GM10266 (cell line): Measurements from ENCODE around the gene ARSI.
A peak's percentile ranks its signal among the peaks of the same experiment; 100 is the strongest.

Source experiments
- DNase-seq: peaks from one replicate; pipeline ENCODE4 v3.0.0; 2012; ENCODE audit errors: extremely low spot score
- TF ChIP-seq, protein P1 (sequence below): IDR thresholded peaks from 2 replicates; pipeline ENCODE4 v1.5.1; 2012; ENCODE audit warnings: mild to moderate bottlenecking, low read depth; ENCODE audit not compliant: control insufficient read depth, insufficient read depth; ENCODE audit errors: missing control alignments

ARSI gene

DNA sequence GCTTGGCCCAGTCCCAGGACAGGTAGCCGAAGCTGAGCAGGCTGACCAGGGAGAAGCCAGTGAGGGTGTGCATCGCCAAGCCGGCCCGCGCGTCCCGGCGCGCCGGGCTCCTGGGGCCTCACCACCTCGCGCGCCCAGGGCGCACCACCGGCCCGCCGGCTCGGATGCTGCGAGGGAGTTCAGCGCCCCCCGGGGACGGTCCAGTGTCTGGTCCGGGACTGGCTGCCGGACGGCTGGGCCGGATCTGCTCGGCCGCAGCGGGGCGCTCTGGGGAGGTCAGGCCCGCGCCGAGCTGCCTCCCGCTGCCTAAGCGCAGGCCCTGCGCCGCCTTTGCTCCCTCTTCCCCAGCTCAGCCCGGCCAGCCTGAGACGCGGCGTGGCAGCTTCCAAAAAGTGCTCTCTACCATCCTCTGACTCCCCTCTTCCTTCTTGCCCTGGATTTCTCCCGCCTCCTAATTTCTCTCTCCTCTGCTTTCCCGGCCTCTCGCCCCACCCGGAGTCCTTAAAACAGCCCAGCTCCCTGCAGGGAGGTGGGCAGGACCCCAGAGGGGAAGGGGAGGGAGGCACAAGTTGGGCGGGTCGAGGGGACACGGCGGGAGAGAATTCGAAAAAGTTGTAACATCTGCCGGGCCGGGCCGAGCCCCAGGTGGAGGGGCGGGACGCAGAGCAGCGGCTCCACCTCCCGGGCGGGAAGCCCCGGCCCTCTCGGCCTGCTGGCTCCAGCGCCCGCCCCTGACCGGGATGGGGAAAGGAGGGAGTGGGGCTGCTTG lies at the start of gene ARSI:
TSS of gene ARSI (minus strand) at position 605 of the 769 bp plus-strand sequence. CDS start at position 73, 532 bp downstream.
- TF ChIP-seq, protein P1, sequence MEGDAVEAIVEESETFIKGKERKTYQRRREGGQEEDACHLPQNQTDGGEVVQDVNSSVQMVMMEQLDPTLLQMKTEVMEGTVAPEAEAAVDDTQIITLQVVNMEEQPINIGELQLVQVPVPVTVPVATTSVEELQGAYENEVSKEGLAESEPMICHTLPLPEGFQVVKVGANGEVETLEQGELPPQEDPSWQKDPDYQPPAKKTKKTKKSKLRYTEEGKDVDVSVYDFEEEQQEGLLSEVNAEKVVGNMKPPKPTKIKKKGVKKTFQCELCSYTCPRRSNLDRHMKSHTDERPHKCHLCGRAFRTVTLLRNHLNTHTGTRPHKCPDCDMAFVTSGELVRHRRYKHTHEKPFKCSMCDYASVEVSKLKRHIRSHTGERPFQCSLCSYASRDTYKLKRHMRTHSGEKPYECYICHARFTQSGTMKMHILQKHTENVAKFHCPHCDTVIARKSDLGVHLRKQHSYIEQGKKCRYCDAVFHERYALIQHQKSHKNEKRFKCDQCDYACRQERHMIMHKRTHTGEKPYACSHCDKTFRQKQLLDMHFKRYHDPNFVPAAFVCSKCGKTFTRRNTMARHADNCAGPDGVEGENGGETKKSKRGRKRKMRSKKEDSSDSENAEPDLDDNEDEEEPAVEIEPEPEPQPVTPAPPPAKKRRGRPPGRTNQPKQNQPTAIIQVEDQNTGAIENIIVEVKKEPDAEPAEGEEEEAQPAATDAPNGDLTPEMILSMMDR, result no peak
- no peak for DNase-seq

DNA sequence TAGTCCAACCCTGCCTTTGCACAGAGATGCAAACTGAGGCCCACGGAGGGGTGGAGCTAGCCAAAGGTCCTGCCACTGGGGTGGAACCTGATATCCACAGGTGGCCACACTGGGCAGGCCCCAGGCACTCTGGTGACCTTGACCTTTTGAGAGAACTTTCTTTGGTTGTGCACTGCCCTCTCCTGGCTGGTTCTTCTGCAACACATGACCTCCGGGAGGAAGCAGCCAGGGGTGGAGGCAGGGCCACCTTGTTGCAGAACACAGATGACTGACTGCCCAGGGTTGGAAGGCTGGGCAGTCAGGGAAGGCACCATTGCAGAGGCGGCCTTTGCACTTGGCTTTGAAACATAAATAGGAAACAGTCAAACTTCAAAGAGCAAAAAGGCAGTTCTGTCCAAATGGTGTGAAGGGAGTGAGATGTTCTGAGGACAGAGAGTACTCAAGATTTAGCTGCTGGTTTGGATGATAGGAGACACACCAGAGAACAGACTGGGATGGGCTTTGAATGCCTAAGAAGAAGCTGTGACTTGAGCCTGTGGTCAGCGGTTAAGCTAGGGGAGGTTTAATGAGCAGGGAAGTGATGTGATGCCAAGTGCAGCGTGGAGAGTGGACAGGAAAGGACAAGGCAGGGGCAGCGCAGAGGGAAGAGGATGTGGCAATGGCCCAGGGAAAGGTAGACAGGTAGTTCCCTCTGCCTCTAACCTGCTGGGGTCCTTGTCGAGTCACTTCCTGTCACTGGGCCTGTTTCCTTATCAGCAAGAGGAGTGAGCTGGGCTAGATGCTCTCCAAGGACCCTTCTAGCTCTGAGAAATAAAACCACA lies 48.0 kb upstream of the ARSI start:
- TF ChIP-seq, protein P1, result peak; percentile 80
- DNase-seq, result peak; percentile 76

GRCh38 chr5:150349681-150350275 lies 47.1 kb upstream of the ARSI start:
- TF ChIP-seq, protein P1, result no peak
- no peak for DNase-seq

DNA sequence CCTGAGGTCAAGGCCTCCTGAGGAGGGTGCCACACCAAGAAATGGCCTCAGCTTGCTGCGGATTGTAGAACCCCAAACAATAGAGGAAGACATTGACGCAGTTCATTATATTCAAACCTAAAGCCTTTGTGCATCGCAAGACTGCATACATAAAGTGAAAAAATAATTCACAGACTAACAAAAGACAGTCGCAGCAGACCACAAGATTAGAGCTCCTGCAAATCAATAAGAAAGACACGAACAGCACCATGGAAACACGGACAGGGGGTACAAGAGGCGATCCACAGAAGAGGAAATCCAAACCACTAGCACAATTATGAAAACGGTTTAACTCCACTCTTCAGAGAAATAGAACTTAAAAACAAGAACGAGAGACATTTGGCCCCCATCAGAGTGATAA lies 44.7 kb upstream of the ARSI start:
- no peak for DNase-seq
- TF ChIP-seq, protein P1, result no peak

DNA sequence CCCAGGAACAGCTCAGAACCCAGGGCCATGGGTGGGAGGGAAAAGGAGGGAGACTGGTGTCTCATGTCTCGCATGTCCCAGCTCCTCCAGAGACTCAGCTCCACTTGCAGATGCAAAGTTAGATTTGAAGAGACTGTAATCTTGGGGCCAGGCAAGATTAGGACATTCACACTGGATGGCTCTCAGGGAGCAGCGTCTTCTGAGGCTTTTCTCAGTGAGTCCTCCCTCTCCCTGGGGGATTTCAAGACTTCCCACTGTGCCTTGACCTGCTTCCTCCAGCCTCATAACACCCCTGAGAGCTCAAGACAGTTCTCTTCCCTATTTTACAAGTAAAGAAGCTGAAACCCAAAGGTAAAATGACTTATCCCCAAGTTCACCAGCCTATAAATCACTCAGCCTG lies 44.3 kb upstream of the ARSI start:
- DNase-seq, result no peak
- TF ChIP-seq, protein P1, result no peak

- DNase-seq, result no peak
- TF ChIP-seq, protein P1, result no peak
Observed at GRCh38 chr5:150346592-150346991, 43.9 kb upstream of the ARSI start.
